K562 (cell line): Measurements from ENCODE around the gene MCEMP1. TPM values are rescaled to one million over a fixed set of nuclear protein-coding genes. Genes with fewer than 3 reads are reported as not detected.
A peak's percentile ranks its signal among the peaks of the same experiment; 100 is the strongest.

Source experiments
- ATAC-seq: fragments of 200-7000 bp; cut with Tn5 transposase; 3 replicates; pipeline ENCODE4 v1.9.1; 2020; ENCODE audit warnings: moderate library complexity
- BruUV-seq: library from RNA; stranded (reverse); fragments of 400-500 nt; replicated peaks from 2 replicates; lab custom pipeline; 2021; lab: Mats Ljungman, UMichigan
- CTCF ChIA-PET: fragments of 300-600 bp; formaldehyde crosslinking; extraction: SDS; loops from one replicate; lab custom pipeline; 2021; ENCODE audit warnings: low intra/inter-chr PET ratio; lab: Yijun Ruan, JAX
- POLR2A ChIA-PET: fragments of 300-600, 350-650 bp; sonication (Branson Sonifier 250); formaldehyde crosslinking; extraction: SDS; loops from one replicate; lab custom pipeline; 2021; ENCODE audit warnings: antibody characterized with exemption, inconsistent platforms; lab: Yijun Ruan, JAX
- DNase-seq, 4 experiments: peaks; one replicate each; pipeline versions ENCODE4 v3.0.0 to v3.0.0-alpha.2; 2011 to 2018; ENCODE audit warnings: low spot score in 3 of 4, mixed read lengths in 3 of 4; ENCODE audit errors: extremely low read depth in 1 of 4
- FAIRE-seq: peaks from 2 replicates; lab custom pipeline; 2011; peaks lifted over from hg19 to GRCh38; lab: Jason Lieb, UNC
- H2AFZ ChIP-seq: 2 replicates; pipeline ENCODE4 v1.6.0; 2011; ENCODE audit warnings: low read depth, low read length, control low read depth, inconsistent platforms
- H3K27ac ChIP-seq: fragments of 200-600 bp; 3 replicates; pipeline ENCODE4 v1.8.0; 2011; ENCODE audit warnings: low read depth, mild to moderate bottlenecking, control low read depth, inconsistent platforms, low read length, moderate library complexity, mixed read lengths; ENCODE audit errors: extremely low read depth
- H3K27me3 ChIP-seq, 2 experiments: fragments of 300-600 bp in 1 of 2; 2 replicates in 1 of 2; 3 replicates in 1 of 2; pipeline versions ENCODE4 v1.6.0 to v1.8.0; 2011; ENCODE audit warnings: inconsistent platforms in 2 of 2, low read length in 2 of 2, mild to moderate bottlenecking in 1 of 2, mixed read lengths in 1 of 2, moderate library complexity in 1 of 2; ENCODE audit not compliant: control insufficient read depth in 2 of 2, insufficient read depth in 2 of 2
- H3K36me3 ChIP-seq: fragments of 300-600 bp; 3 replicates; pipeline ENCODE4 v1.8.0; 2011; ENCODE audit warnings: mild to moderate bottlenecking, low read length, inconsistent platforms; ENCODE audit not compliant: control insufficient read depth, insufficient read depth
- H3K4me1 ChIP-seq, 2 experiments: fragments of 200-600 bp in 1 of 2; replicated peaks in 1 of 2; 2 replicates in 1 of 2; 3 replicates in 1 of 2; pipeline versions ENCODE4 v1.5.1 to v1.8.0; 2011; ENCODE audit warnings: inconsistent platforms in 2 of 2, low read length in 2 of 2, mild to moderate bottlenecking in 1 of 2, mixed read lengths in 1 of 2, moderate library complexity in 1 of 2; ENCODE audit not compliant: control insufficient read depth in 2 of 2, insufficient read depth in 2 of 2
- H3K4me2 ChIP-seq: 2 replicates; pipeline ENCODE4 v1.6.1; 2011; ENCODE audit warnings: low read length, control low read depth, inconsistent platforms, mixed read lengths; ENCODE audit not compliant: insufficient read depth
- H3K4me3 ChIP-seq: fragments of 200-600 bp; sonication (generic), shearing (Covaris generic); 2 replicates; pipeline ENCODE4 v1.5.1; 2016; ENCODE audit warnings: control low read depth, inconsistent platforms
- H3K79me2 ChIP-seq: fragments of 200-600 bp; 3 replicates; pipeline ENCODE4 v1.8.0; 2011; ENCODE audit warnings: low read length, inconsistent platforms; ENCODE audit not compliant: control insufficient read depth, insufficient read depth
- H3K9ac ChIP-seq, 2 experiments: 2 replicates each; pipeline versions ENCODE4 v1.6.0 to v1.6.1; 2011; ENCODE audit warnings: low read depth in 2 of 2, low read length in 2 of 2, control low read depth in 1 of 2, inconsistent platforms in 1 of 2, mild to moderate bottlenecking in 1 of 2, mixed read lengths in 1 of 2; ENCODE audit not compliant: insufficient read depth in 1 of 2
- H3K9me1 ChIP-seq: one replicate; pipeline ENCODE4 v1.6.0; 2011; ENCODE audit warnings: inconsistent platforms, mild to moderate bottlenecking, low read length, moderate library complexity; ENCODE audit not compliant: control insufficient read depth, insufficient read depth
- H3K9me3 ChIP-seq: replicated peaks from 2 replicates; pipeline ENCODE4 v1.5.1; 2011; ENCODE audit warnings: low read depth, low read length, inconsistent platforms; ENCODE audit not compliant: control insufficient read depth, insufficient read depth
- H4K20me1 ChIP-seq: replicated peaks from 2 replicates; pipeline ENCODE4 v1.6.1; 2011; ENCODE audit warnings: low read length, inconsistent platforms, mixed read lengths; ENCODE audit not compliant: control insufficient read depth, insufficient read depth
- CSDE1 ChIP-seq, 2 experiments: fragments of 450-650 bp; IDR thresholded peaks; 2 replicates each; pipeline ENCODE4 v1.6.1; 2016; ENCODE audit warnings: mild to moderate bottlenecking in 1 of 2
- EP400 ChIP-seq: fragments of 450-650 bp; IDR thresholded peaks from 2 replicates; pipeline ENCODE4 v1.6.1; 2017; ENCODE audit warnings: antibody characterized with exemption, mild to moderate bottlenecking, moderate library complexity
- FOXK2 ChIP-seq, 2 experiments: fragments of 450-650 bp; IDR thresholded peaks in 1 of 2; conservative IDR thresholded peaks in 1 of 2; 2 replicates each; pipeline ENCODE4 v1.6.1; 2016; ENCODE audit warnings: low read depth in 2 of 2, mild to moderate bottlenecking in 1 of 2
- MEIS2 ChIP-seq: fragments of 450-650 bp; IDR thresholded peaks from 2 replicates; pipeline ENCODE4 v1.6.1; 2014; ENCODE audit warnings: mild to moderate bottlenecking; ENCODE audit not compliant: partially characterized antibody
- MIER1 ChIP-seq: fragments of 450-650 bp; IDR thresholded peaks from 2 replicates; pipeline ENCODE4 v1.6.1; 2016; ENCODE audit warnings: antibody characterized with exemption, mild to moderate bottlenecking, low read depth
- MTA2 ChIP-seq: fragments of 450-650 bp; IDR thresholded peaks from 2 replicates; pipeline ENCODE4 v1.6.1; 2016; ENCODE audit warnings: low read depth
- NR0B1 ChIP-seq: fragments of 450-650 bp; IDR thresholded peaks from one replicate; pipeline ENCODE4 v1.6.1; 2018; ENCODE audit warnings: mild to moderate bottlenecking, moderate library complexity; ENCODE audit not compliant: partially characterized antibody
- RBBP5 ChIP-seq: fragments of 200-600 bp; sonication (generic); IDR thresholded peaks from 2 replicates; pipeline ENCODE4 v1.6.1; 2012; ENCODE audit warnings: borderline replicate concordance, mild to moderate bottlenecking, low read length, control low read depth, inconsistent platforms; ENCODE audit not compliant: insufficient read depth, poor library complexity, severe bottlenecking
- SNRNP70 ChIP-seq: fragments of 200-400 bp; formaldehyde crosslinking; optimal IDR thresholded peaks from 2 replicates; pipeline ENCODE3; 2017; ENCODE audit warnings: low read depth, low read length
- U2AF1 ChIP-seq: fragments of 200-400 bp; formaldehyde crosslinking; optimal IDR thresholded peaks from 2 replicates; pipeline ENCODE3; 2017; ENCODE audit warnings: mild to moderate bottlenecking, low read depth, low read length, moderate library complexity
- ZMIZ1 ChIP-seq, 2 experiments: fragments of 150-350 bp in 1 of 2; IDR thresholded peaks; 2 replicates each; pipeline ENCODE4 v1.6.1; 2012 to 2016; ENCODE audit warnings: low read depth in 2 of 2, low read length in 2 of 2, mild to moderate bottlenecking in 1 of 2, moderate library complexity in 1 of 2
- ZNF347 ChIP-seq: fragments of 450-650 bp; formaldehyde crosslinking; IDR thresholded peaks from 2 replicates; pipeline ENCODE4 v1.4.0; 2020; ENCODE audit warnings: low read depth, mild to moderate bottlenecking, moderate library complexity
- WGBS: fragments of 100-300 bp; shearing (Covaris generic); methylation state at CpG from one replicate; pipeline ENCODE4 v1.1.6; 2016; ENCODE audit warnings: low coverage, mixed read lengths; ENCODE audit not compliant: insufficient coverage; ENCODE audit errors: missing lambda C conversion rate; 5-methylcytosine and 5-hydroxymethylcytosine counted together
- in situ Hi-C: fragments of 300-500 bp; cut with MboI; formaldehyde crosslinking; loops from 4 replicates; pipeline ENCODE4 v1.15.0; 2018; ENCODE audit warnings: inconsistent platforms, mixed read lengths
- intact Hi-C: fragments of 100-400 bp; cut with micrococcal nuclease; formaldehyde crosslinking; loops from 2 replicates; pipeline ENCODE4 v1.14.2; 2022
- polyA plus RNA-seq, 8 experiments: library from polyadenylated mRNA; depleted of rRNA in 4 of 8; stranded (reverse) in 5 of 8; unstranded in 3 of 8; fragments of >200 nt; fragmentation: Nextera tagmentation in 2 of 8; fragmentation: Illumina TruSeq in 1 of 8; extraction: Ambion mirVana in 2 of 8; extraction: Trizol in 1 of 8; gene quantifications; 2 replicates each; pipeline versions ENCODE4 v1.2.1 to v1.2.3, GENCODE V29; 2011 to 2014; ENCODE audit warnings: inconsistent platforms in 1 of 8, missing spikeins in 1 of 8
- total RNA-seq, 7 experiments: library from RNA; depleted of rRNA in 6 of 7; stranded (reverse); fragments of >200 nt in 6 of 7; fragmentation: Illumina TruSeq in 2 of 7; extraction: Trizol in 2 of 7; gene quantifications; 2 replicates each; pipeline versions ENCODE4 v1.2.1 to v1.2.3, GENCODE V29; 2011 to 2021; ENCODE audit warnings: low replicate concordance in 1 of 7

The MCEMP1 gene
- total and polyA plus RNA-seq, 9 of the 15 experiments (the other 6 are each of a cell fraction or from before 2014, with no cell fraction given) = 0.11 to 1.8 (median 0.51) TPM

GRCh38 chr19:7637374-7638256, 39.3 kb upstream of the MCEMP1 start:
- DNase-seq (peak; percentile 71 to 93 (median 84)), FAIRE-seq (peak; percentile 93), ATAC-seq (peak; percentile 93)
- H3K79me2 ChIP-seq = peaks cover 40% of the 10 kb centered on the region
- BruUV-seq = TSS peak; percentile 52
- peak overlapping the region; percentile 22; the same call in 1 of the 2 replicates for H2AFZ ChIP-seq
- H4K20me1 ChIP-seq = peaks cover 14% of the 10 kb centered on the region
- H3K36me3 ChIP-seq = peaks cover 40% of the 10 kb centered on the region; the same call in 2 of the 3 replicates
- in situ Hi-C loops (no loop called here), intact Hi-C loops (no loop called here)
- H3K4me2 ChIP-seq = peak overlapping the region; percentile 95
- POLR2A ChIA-PET = interaction anchor here (0.7 to 2.0 kb wide), 8 partner anchors 8 to 130 kb away, joined by 3 to 18 read pairs (median 4); partner anchors contain the start of genes PET100 and XAB2
- WGBS = 13% methylated on average over 23 of the region's 30 CpGs
- H3K27ac ChIP-seq = peak overlapping the region; percentile 93
- no peaks in the 10 kb centered on the region; a peak in 1 of 5 replicates for H3K27me3 ChIP-seq
- H3K9me3 ChIP-seq = peaks cover 6% of the 10 kb centered on the region; the same call in 1 of the 2 replicates
- H3K9ac ChIP-seq = peak overlapping the region; percentile 97
- H3K9me1 ChIP-seq = no peaks in the 10 kb centered on the region
- H3K4me3 ChIP-seq = peak overlapping the region; percentile 79
- peaks cover 15 to 52% of the 10 kb centered on the region in 2 experiments; a peak in 4 of 5 replicates for H3K4me1 ChIP-seq
- CTCF ChIA-PET = no interaction called here
- TF ChIP-seq ZNF347 (CRISPR knock-in tag) (no peak), MIER1 (no peak), EP400 (peak; percentile 87), MEIS2 (peak; percentile 45), MTA2 (no peak), U2AF1 (no peak), RBBP5 (peak; percentile 29), ZMIZ1 (IDR thresholded peaks at IDR 0.05; ENCODE audit: low read depth in 2 of 2, low read length in 2 of 2) (peak in 1 of 2 experiments; percentile 31; a peak in 1 of 4 replicates), NR0B1 (no peak), SNRNP70 (no peak), CSDE1 (IDR thresholded peaks at IDR 0.05) (no peak), FOXK2 (conservative IDR thresholded peaks at IDR 0.05 in 1 of 2, IDR thresholded peaks at IDR 0.05 in 1 of 2; ENCODE audit: low read depth in 2 of 2) (peak; percentile 15 to 40; a peak in 1 of 4 replicates)
